Prostate gland (tissue), 2 donors: ENCODE results near the gene EIF4A3.

Experiments used
- CTCF ChIP-seq, 4 experiments: fragments of 200-600 bp in 2 of 4; fragments of 450-650 bp in 2 of 4; sonication (generic) in 2 of 4; IDR thresholded peaks; 1 replicate in 3 of 4; 2 replicates in 1 of 4; pipeline ENCODE4 v1.5.1; 2016 to 2019; ENCODE audit warnings: antibody characterized with exemption in 4 of 4, mild to moderate bottlenecking in 2 of 4, moderate library complexity in 2 of 4
- POLR2A ChIP-seq: fragments of 450-650 bp; IDR thresholded peaks from one replicate; pipeline ENCODE4 v1.6.1; 2016; ENCODE audit warnings: antibody characterized with exemption, mild to moderate bottlenecking
- POLR2AphosphoS5 ChIP-seq: sonication (generic); formaldehyde crosslinking; IDR thresholded peaks from one replicate; pipeline ENCODE4 v1.6.1; 2017; ENCODE audit warnings: antibody characterized with exemption

GRCh38 chr17:80116921-80117380, 30.0 kb downstream of the EIF4A3 start:
- no peak for TF ChIP-seq CTCF (IDR thresholded peaks at IDR 0.05)
- no peak for TF ChIP-seq POLR2AphosphoS5
- no peak for TF ChIP-seq POLR2A
